HG03064 (cell line): Measurements from ENCODE around the gene DRD3.

ENCODE experiments used
- ATAC-seq: cut with Tn5 transposase; IDR thresholded peaks from one replicate; pipeline ENCODE4 v1.9.1; 2021; ENCODE audit warnings: low read depth; ENCODE audit not compliant: unreplicated experiment

The DRD3 gene

GRCh38 chr3:114127517-114127916, 51.3 kb downstream of the DRD3 start:
- ATAC-seq, result no peak

DNA sequence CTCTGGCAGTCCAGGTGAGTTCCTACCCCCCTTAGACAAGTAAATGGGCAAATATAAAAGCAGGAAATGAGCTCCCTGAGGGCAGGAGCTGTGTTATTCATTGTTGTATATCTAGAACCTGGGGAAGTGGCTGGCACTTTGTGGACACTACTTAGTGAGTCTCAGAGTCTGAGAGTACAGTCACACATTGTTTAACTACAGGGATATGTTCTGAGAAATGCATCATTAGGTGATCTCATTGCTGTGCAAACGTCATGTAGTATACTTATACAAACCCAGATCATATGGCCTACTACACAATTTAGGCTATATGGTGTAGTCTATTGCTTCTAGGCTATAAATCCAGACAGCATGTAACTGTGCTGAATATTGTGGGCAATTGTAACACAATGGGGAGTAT, 52.4 kb downstream of the DRD3 start:
- no peak for ATAC-seq

DNA sequence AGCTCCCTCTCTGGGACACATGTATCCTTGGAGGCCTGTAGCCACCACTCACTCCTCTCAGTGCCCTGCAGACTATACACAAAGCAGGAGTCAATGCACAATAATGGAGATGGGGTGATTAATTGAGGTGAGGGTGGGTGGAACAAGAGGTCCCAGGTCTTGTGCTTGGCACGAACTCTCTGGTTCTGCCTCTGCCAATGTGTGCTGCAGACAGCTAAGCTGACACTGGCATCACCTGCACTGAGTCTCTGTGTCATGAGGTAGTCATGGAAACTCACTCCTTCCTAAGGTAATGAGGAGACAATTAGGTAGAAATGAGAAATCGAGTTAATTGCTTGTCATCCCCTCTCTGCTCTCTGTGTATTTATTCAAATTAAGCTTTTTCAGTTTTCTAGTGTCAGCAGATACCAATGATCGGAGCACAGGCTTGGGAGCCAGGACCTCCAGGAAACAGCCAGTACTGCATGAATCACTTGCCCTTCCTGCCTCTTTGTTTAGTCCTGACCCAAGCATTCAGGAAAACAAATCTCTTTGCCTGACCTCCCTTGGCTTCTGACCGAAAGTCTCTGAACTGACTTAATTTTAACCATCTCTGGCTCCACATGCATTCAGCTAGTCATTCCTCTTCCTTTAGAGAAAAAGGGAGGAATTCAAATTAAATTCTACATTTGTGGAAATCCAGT, 56.7 kb downstream of the DRD3 start:
- no peak for ATAC-seq

GRCh38 chr3:114120211-114120610, 58.6 kb downstream of the DRD3 start:
- no peak for ATAC-seq

DNA sequence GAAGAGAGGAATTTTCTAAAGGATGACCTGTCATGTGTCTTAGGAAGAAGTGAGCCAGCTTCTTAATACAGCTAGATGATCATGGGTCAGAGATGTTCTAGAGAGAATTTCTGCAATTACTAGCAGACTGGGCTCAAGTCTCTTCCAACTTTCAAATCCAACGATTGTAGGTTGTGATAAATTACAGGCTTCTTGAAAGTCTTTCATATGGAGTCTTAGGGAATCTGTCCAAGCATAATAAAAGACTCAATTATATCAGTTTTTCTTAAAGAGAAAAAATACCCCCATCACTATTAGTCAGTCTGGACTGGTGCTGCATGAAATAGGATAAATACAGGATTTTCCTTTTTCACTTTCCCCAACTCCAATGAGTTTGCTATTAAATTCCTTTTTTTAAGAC, 59.1 kb downstream of the DRD3 start:
- ATAC-seq, result no peak

- ATAC-seq, result no peak
Observed at GRCh38 chr3:114115143-114115542, 63.7 kb downstream of the DRD3 start.

- ATAC-seq, result no peak
Observed at GRCh38 chr3:114114719-114115118, 64.1 kb downstream of the DRD3 start.

DNA sequence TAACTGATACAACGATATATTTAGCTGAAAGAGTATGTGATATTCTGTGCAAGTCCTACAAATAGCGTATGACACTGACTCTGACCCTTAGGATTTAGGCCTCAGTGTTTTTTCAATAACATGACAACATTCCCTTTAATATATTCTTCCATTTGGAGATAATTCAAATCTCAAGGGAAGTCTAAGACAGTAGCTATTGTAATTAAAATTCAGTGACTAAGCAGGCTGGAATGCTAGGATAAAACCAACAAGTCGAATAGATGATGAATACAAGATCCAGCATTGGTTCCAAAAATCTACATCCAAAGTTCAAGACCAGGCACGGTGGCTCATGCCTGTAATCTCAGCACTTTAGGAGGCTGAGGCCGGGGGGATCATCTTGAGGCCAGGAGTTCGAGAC, 66.2 kb downstream of the DRD3 start:
- no peak for ATAC-seq

DNA sequence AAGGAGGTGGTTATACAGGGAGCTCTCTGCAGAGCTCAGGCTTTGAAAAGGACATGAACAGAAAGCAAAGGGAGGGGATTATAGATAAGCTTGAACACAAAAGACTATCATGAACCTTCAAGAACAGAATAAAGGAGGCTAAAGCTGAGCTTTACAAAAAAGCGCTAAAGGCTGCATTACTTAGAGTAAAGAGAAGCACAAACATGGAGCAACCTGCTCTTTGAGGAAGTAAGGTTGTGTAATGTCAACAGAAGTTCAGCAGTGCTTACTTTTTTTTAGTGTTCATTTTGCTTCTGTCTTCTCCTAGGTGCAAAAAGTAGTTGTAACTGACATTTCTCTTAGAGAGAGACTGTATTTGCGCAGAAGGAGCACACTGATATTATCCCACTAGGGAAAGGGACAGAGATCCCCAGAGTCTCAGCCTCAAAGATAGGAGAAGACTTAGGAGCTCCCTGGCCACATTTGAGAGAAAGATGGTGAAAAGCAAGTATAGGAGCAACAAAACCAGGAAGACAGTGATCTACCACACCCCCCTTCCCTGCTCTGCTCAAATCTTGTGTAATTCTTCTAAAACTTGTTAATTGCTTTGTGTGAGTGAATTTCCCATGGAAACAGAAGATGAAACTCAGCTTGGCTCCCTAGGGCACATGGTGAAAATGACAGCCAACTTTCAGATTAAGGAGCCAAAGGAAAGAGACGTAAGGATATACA, 67.6 kb downstream of the DRD3 start:
- no peak for ATAC-seq

DNA sequence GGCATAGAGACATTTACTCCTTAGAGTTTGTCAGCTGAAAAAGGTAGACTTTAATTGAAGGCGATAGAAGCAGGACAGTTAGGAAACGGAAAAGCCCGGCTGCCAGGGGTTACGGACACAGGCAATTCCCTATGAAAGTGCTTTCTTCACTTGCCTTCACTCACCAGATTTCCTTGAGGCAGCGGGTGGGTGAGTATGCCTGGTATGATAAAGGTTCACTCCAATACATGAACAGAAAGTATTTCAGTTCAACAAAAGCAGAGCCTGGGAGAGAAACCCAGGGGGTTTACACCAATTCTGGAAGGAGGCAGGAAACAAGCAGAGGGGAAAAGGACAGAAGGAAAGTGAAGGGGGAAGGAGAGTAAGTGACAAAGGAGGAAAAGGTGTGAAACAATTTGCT, 68.4 kb downstream of the DRD3 start:
- no peak for ATAC-seq

- no peak for ATAC-seq
Observed at GRCh38 chr3:114108137-114108536, 70.7 kb downstream of the DRD3 start.

- no peak for ATAC-seq
Observed at GRCh38 chr3:114104414-114104813, 74.4 kb downstream of the DRD3 start.

- no peak for ATAC-seq
Observed at GRCh38 chr3:114103858-114104257, 75.0 kb downstream of the DRD3 start.

GRCh38 chr3:114103181-114103580, 75.7 kb downstream of the DRD3 start:
- no peak for ATAC-seq

- ATAC-seq, result no peak
Observed at GRCh38 chr3:114101101-114101500, 77.8 kb downstream of the DRD3 start.

- no peak for ATAC-seq
Observed at GRCh38 chr3:114095796-114096195, 83.1 kb downstream of the DRD3 start.

DNA sequence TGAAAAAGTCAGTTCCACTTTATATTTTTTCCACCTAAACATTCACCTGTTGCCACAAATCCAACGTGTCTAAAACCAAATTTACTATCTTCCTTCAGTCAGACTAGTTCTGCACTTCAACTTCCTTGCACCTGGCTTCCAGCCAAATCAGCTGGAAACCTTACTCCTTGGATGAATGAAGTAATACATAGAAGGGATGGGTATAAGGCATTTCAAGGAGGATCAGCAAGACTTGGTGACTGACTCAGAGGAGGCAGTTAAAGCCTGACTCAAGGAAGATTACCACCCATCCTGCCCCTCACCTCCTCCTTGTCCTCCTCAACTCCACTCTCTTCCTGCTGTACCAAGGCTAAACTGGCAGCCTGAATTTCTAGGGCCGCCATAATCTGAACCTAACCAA, 85.3 kb downstream of the DRD3 start:
- ATAC-seq, result no peak

DNA sequence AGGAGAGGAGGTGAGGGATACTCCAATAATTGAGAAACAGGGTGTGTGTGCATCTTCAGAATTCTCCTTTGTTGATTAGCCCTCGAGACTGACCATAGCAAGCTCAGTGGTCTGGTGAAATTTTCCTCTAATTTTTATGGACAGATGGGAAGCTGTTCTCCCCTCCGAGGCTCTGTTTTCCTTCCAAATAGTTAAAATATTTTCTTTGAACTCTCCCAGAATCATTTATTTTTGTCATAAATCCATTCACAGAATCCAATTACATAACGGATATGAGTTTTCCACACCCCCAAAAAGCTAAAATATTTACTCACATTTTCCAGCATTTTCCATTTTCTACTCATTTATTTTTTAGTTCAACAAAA, 85.9 kb downstream of the DRD3 start:
- no peak for ATAC-seq

GRCh38 chr3:114092151-114093015, 86.5 kb downstream of the DRD3 start:
- ATAC-seq, result no peak

- no peak for ATAC-seq
Observed at GRCh38 chr3:114089675-114090074, 89.2 kb downstream of the DRD3 start.

DNA sequence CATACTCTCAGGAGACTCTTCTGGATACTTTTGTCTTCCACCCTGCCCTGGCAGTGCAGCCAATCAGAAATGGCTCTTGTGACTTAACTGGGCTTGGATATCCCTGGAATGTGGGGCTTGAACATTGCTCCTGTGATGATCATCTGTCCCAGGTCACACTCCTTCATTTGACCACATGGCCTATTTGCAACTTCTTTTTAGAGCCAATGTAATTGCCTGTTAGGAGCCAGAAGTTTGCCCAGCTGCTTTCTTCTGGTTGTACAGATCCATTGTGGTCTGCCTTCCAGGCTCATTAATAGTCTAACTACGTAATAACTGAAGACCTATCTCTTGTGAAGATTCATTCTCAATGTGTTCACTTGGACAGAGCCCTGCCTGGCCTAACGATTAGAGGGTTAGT, 92.5 kb downstream of the DRD3 start:
- no peak for ATAC-seq

- no peak for ATAC-seq
Observed at GRCh38 chr3:114083112-114083511, 95.7 kb downstream of the DRD3 start.
